Stimulated activated CD4-positive, alpha-beta T cell treated with anti-CD3 and anti-CD28 coated beads, Interleukin-15, amount 100 ng/mL, for 1 hour (primary cell): ENCODE data around the gene PGGHG.
"Not testable (repeated sequence)": the region's sequence is repeated elsewhere in the genome, so short reads cannot be mapped to it uniquely, and the experiment has no call there.

Source experiments
- DNase-seq, 2 donors: peaks; one replicate each; pipeline ENCODE4 v3.0.0-alpha.2; 2020; ENCODE audit warnings: low read depth in 1 of 2, low spot score in 1 of 2

The PGGHG gene

GRCh38 chr11:297586-298405 lies 8.9 kb downstream of the PGGHG start:
- DNase-seq, result no peak

DNA sequence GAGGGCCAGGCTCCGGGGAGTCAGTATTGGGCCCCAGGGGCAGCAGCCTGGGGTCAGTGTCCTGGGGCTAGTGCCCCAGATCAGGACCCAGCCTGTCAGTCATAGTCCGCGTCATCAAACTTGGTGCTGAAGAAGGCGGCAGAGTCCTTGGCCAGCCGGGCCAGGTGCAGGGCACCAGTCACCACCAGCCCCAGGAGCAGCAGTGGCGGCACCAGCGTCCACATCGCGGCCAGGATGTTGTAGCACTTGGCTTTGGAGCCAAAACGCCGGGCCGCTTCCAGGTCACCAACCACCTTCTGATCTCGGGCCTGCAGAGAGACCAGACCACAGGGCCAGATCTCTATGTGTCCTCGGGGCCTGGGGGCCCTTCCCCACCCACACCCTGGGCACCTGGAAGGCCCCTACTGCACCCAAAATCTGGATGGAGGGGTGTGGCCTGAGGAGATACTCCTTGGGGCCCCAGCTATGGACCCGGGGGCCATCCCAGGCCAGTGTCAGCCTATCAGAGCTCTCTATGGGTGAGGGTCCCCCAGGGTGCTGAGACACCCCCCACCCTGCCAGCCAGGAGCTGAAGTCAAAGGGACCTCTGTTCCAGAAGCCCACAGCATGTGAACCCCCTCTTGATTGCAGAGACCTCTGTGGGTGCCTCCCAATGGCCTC lies 9.6 kb downstream of the PGGHG start:
- DNase-seq, result no peak

- no peak for DNase-seq
These were observed 10.4 kb downstream of the PGGHG start, which contains the start of gene IFITM5 for GRCh38 chr11:299081-299891. Gene IFITM5, minus strand, starts transcription at chr11:299526. Its CDS starts 36 bp downstream, at chr11:299490.

GRCh38 chr11:299951-300735 lies 11.2 kb downstream of the PGGHG start:
- DNase-seq, result no peak

GRCh38 chr11:303363-303762 lies 14.4 kb downstream of the PGGHG start:
- no peak for DNase-seq

DNA sequence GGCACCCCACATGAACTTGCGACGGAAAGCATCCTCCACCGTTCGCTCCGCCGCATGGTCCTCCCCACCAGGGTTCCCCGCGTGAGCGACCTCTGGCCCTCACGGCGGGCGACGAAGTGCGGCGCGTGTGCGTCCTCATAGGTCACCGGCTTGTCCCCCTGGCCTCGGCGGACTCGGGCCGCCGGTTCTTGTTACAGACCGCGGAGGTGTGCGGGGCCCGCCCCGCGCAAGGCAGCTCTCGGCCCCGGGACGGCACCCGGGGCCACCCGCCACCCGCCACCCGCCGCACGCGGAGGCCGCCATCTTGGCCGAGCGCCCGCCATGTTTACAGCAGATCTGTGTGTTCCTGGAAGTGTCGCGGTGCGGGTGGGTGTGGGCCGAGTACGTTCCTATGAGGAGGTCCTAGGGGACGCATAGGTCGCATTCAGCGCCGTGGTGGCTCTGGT lies 15.2 kb downstream of the PGGHG start:
- no peak for DNase-seq

DNA sequence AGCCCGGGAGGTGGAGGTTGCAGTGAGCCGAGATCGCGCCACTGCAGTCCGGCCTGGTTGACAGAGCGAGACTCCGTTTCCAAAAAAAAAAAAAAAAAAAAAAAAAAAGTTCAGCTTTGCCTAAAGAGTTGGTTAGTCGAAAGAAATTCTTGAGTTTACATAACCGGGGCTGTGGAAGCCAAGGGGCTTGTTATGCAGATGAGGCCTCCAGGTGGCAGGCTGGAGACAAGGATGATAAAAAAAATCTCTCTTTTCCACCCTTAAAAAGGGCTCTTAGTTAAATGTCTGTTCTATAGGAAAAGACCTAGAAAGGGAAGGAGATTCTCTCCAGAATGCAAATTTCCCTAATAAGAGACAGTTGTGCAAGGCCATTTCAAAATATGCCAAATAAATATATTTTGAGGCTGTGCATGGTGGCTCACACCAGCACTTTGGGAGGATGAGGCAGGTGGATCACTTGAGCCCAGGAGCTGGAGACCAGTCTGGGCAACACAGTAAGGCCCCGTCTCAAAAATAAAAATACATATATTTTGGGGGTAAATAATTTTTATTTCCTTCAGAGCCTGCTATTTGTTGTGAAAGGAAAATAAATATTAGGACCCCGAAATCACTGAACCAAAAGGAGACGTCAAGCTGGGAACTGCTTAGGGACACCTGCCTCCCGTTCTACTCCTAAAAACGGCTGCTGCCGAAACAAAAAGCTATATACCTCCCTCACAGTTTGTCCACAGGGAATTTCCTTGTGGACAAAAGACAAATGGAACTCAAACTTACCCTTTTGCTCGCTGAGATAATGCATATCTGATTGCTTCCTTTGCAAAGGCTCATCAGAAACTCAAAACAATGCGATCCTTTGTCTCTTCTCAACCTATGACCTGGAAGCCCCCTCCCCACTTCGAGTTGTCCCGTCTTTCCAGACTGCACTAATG lies 16.3 kb downstream of the PGGHG start:
- DNase-seq, result no peak

DNA sequence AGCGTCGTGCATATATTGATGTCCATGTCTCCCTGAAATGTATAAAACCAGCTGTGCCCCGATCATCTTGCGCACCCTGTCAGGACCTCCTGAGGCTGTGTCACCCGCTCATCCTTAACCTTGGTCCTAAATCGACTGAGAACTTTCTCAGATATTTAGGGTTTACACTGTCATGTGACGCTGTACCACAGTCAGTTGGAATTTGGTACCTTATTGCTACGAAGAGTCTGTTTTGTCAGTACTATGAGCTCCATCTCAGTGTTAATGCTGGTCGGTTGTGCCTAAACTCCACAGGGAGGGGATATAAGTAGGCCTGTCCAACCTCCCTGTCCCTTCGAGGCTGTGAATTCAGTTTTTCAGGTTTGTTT lies 16.9 kb downstream of the PGGHG start:
- no peak for DNase-seq

DNA sequence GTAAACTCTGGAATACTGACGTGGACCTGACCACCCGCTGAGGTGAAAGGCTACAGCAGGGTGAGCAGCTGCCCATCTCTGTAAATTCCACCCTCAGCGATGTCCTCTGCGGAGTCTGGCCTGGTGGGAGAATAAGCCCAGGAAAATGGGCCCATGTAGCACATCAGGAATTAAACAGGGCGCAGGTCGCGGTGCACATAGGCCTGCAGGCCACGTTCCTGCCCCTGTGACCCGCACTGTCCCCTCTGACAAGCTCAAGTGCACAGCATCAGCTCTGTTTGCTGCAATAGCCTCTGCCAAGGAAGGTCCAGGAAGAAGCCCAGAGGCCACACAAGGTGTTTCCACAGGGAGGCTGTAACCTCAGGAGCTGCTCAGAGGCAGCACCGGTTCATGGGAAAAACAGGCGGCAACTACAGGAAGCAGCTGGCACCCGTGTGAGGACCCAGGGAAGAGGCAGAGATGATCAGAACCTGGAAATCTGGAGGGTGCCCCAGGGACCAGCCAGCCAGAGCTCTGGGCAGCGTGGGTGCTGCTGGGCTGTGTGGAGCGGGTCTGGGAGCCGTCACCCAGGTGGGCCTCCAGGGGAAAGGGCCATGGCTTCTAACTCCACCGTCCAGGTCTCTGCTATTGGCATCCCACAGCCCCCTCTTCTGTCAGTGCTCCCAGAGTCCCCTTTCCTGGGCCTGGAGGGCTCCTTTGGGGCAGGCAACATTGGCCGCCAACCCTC lies 17.9 kb downstream of the PGGHG start:
- DNase-seq, result no peak

GRCh38 chr11:307766-308708 lies 19.1 kb downstream of the PGGHG start, which contains the start of gene IFITM2:
Gene IFITM2, plus strand, starts transcription at chr11:307816. Its CDS starts 377 bp downstream, at chr11:308193.
- not testable (repeated sequence) for DNase-seq

DNA sequence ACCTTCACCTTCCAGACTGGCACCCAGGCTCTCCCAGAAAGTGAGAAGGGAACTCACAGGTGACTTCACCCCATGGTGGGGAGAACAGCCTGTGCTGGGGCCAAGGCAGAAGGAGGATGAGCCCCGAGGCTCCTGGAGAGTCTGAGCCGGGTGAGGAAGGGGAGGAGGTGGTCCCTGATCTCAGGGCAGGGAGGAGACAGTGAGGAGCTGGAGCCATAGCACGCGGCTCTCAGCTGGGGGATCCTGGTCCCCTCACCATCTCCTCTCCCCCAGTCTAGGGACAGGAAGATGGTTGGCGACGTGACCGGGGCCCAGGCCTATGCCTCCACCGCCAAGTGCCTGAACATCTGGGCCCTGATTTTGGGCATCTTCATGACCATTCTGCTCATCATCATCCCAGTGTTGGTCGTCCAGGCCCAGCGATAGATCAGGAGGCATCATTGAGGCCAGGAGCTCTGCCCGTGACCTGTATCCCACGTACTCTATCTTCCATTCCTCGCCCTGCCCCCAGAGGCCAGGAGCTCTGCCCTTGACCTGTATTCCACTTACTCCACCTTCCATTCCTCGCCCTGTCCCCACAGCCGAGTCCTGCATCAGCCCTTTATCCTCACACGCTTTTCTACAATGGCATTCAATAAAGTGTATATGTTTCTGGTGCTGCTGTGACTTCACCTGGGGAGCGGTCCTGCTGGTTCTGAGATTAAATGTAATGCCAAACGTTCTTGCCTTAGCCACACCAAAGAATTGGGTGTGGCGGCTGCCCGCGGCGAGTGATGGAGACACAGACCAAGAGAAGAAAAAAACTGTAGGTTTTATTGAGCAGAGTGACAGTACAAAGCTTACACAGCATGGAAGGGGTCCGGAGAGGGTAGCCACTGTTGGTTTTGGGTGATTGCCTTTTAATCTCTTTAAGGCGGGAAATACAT lies 20.1 kb downstream of the PGGHG start:
- not testable (repeated sequence) for DNase-seq

DNA sequence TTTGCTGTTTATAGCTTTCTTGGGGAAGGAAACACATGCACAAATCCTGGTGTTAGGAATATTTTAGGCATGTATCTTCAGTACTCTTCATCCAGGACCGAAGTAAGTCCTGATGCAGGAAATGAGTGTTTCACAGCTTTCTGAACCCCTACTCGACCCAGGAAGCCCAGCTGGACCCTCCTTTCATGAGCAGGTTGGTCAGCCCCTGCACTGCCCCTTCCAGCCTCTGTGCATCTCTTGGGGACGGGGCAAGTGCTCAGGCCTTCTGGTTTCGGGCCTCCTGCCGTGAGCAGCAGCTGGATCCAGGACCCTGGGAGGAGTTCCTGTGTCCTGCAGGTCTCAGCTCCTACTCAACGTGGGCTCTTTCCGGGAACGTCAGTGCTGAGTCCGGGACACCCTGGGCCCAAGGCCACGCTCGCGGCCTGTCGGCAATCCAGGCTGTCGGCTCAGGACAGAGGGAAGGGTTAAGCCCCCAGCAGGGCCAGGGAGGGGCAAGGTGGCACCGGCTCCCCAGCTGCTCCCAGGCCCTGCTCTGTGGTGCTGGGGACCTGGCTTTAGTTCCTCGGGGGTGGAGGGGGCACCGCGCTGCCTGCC lies 21.1 kb downstream of the PGGHG start:
- not testable (repeated sequence) for DNase-seq

- not testable (repeated sequence) for DNase-seq
These were observed 22.3 kb downstream of the PGGHG start for GRCh38 chr11:311013-311748.

- DNase-seq, result no peak
These were observed 23.3 kb downstream of the PGGHG start for GRCh38 chr11:312092-312816.

DNA sequence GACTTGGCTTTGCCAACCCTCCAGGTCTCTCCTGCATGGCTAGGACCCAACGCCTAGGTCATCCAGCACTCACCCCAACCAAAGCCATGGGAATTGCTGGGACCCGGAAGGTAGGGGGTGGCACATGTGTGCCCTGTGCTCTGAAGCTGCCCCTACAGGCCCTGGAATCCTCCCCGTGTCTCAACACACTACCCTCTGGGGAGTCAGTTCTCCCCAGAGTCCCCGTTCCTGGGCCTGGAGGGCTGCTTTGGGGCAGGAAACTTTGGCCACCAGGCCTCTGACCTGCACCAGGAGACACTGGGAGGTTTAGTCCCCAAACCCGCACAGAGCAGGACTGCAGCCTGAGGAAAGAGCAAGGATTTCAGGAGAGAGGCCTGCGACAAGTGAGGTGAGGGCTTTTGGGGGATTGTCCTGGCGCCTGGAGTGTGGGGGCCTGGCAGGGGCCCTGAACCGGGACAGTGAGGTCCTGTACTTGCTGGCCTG lies 24.4 kb downstream of the PGGHG start:
- DNase-seq, result no peak
